ENCODE data around the gene CENPE. TPM values are rescaled to one million over a fixed set of nuclear protein-coding genes. Genes with fewer than 3 reads are reported as not detected.

CENPE gene
- total and polyA plus RNA-seq, 7 experiments from 2014 or later, result 0.10 to 35.8 (median 1.3) TPM

DNA sequence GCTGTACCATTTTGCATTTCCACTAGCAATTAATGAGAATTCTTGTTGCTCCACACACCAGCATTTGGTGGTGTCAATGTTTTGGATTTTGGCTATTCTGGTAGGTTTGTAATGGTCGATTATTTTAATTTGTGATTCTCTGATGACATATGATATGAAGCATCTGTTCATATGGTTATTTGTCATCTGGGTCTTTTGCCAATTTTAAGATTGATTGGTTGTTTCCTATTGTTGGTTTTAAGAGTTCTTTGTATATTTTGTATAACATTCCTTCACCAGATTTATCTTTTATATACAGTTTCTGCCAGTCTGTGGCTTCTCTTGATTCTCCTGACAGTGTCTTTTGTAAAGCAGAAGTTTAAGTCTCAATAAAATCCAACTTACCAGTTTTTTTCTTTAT, 80.0 kb downstream of the CENPE start:
- H3K9me3 ChIP-seq (ENCODE audit: control insufficient read depth in 2 of 3, low read length in 3 of 3), result no peaks in the 10 kb centered on the region
- H3K9me3 Mint-ChIP-seq, result no peaks in the 10 kb centered on the region
- intact Hi-C loops (cut with micrococcal nuclease), result no loop called here
- no peaks in the 10 kb centered on the region for H3K27me3 Mint-ChIP-seq
- H3K27ac ChIP-seq (ENCODE audit: low read depth, low read length), result no peak overlapping the region
- CTCF ChIA-PET, result no interaction called here
- ATAC-seq (no peak), DNase-seq (no peak)
- POLR2A ChIA-PET, result no interaction called here
- H3K36me3 ChIP-seq (ENCODE audit: control insufficient read depth in 2 of 3, insufficient read depth in 3 of 3, low read length in 3 of 3), result no peaks in the 10 kb centered on the region
- H3K4me3 ChIP-seq (ENCODE audit: low read length), result no peak overlapping the region
- peaks cover 0 to 29% (median 0%) of the 10 kb centered on the region in 5 donors for H3K36me3 Mint-ChIP-seq
- H3K4me1 Mint-ChIP-seq, result peaks cover 0 to 3% (median 0%) of the 10 kb centered on the region in 7 donors
- no peak overlapping the region for H3K27ac Mint-ChIP-seq
- no peak overlapping the region for H3K4me3 Mint-ChIP-seq
- no peaks in the 10 kb centered on the region for H3K27me3 ChIP-seq (ENCODE audit: control insufficient read depth in 2 of 2, insufficient read depth in 2 of 2, low read length in 2 of 2)
- H3K4me1 ChIP-seq (ENCODE audit: control insufficient read depth in 2 of 2, insufficient read depth in 2 of 2, low read length in 2 of 2), result no peaks in the 10 kb centered on the region

DNA sequence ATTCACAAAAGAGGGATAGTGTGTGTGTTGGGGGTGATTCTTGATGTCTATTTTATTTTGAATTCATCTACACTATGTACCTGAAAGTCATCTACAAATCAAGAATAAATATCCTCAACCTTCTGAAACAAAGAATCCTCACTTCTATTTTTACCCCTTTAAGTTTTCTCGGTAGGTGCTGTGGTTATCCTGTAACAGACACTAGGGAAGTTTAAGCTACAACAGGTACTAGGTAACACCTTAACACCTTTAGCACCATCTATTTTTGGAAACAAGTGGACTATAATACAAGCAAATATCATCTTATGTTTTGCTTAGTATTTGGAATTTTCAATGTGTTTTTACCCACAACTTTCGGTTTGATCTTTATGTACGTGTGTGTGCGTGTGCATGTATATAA, 86.5 kb downstream of the CENPE start:
- CTCF ChIA-PET, result interaction anchor here (0.6 to 0.8 kb wide), 3 partner anchors 9 to 134 kb away, joined by 3 to 4 read pairs (median 4); no protein-coding TSS in a partner anchor
- H3K27me3 Mint-ChIP-seq, result no peaks in the 10 kb centered on the region
- no peak for ATAC-seq

GRCh38 chr4:103108542-103108941, 89.6 kb downstream of the CENPE start:
- ATAC-seq (no peak), DNase-seq (no peak)
- no peaks in the 10 kb centered on the region for H3K9me3 Mint-ChIP-seq
- no peak overlapping the region for H3K27ac Mint-ChIP-seq
- Histone ChIP-seq H3K27ac (ENCODE audit: low read depth, low read length) (no peak overlapping the region), H3K4me1 (ENCODE audit: control insufficient read depth in 2 of 2, insufficient read depth in 2 of 2, low read length in 2 of 2) (no peaks in the 10 kb centered on the region), H3K27me3 (ENCODE audit: control insufficient read depth in 2 of 2, insufficient read depth in 2 of 2, low read length in 2 of 2) (no peaks in the 10 kb centered on the region), H3K36me3 (ENCODE audit: control insufficient read depth in 2 of 3, insufficient read depth in 3 of 3, low read length in 3 of 3) (no peaks in the 10 kb centered on the region), H3K4me3 (ENCODE audit: low read length) (no peak overlapping the region), H3K9me3 (ENCODE audit: control insufficient read depth in 2 of 3, low read length in 3 of 3) (no peaks in the 10 kb centered on the region)
- intact Hi-C loops (cut with micrococcal nuclease), result no loop called here
- H3K36me3 Mint-ChIP-seq, result peaks cover 0 to 13% (median 0%) of the 10 kb centered on the region in 5 donors
- H3K4me1 Mint-ChIP-seq, result peaks cover 0 to 4% (median 3%) of the 10 kb centered on the region in 7 donors
- no peak overlapping the region for H3K4me3 Mint-ChIP-seq
- no peaks in the 10 kb centered on the region for H3K27me3 Mint-ChIP-seq
- POLR2A ChIA-PET, result no interaction called here
- CTCF ChIA-PET, result no interaction called here

More for the DNA sequence above, 86.5 kb downstream of the CENPE start:
- Histone ChIP-seq H3K4me1 (ENCODE audit: control insufficient read depth in 2 of 2, insufficient read depth in 2 of 2, low read length in 2 of 2) (no peaks in the 10 kb centered on the region), H3K4me3 (ENCODE audit: low read length) (no peak overlapping the region), H3K9me3 (ENCODE audit: control insufficient read depth in 2 of 3, low read length in 3 of 3) (no peaks in the 10 kb centered on the region), H3K27me3 (ENCODE audit: control insufficient read depth in 2 of 2, insufficient read depth in 2 of 2, low read length in 2 of 2) (no peaks in the 10 kb centered on the region), H3K27ac (ENCODE audit: low read depth, low read length) (no peak overlapping the region), H3K36me3 (ENCODE audit: control insufficient read depth in 2 of 3, insufficient read depth in 3 of 3, low read length in 3 of 3) (no peaks in the 10 kb centered on the region)
- Mint-ChIP-seq H3K9me3 (no peaks in the 10 kb centered on the region), H3K4me1 (no peaks in the 10 kb centered on the region), H3K4me3 (no peak overlapping the region), H3K36me3 (peaks cover 0 to 14% (median 0%) of the 10 kb centered on the region in 5 donors), H3K27ac (no peak overlapping the region)
- POLR2A ChIA-PET, result no interaction called here
- DNase-seq, result no peak
- intact Hi-C loops (cut with micrococcal nuclease), result no loop called here

DNA sequence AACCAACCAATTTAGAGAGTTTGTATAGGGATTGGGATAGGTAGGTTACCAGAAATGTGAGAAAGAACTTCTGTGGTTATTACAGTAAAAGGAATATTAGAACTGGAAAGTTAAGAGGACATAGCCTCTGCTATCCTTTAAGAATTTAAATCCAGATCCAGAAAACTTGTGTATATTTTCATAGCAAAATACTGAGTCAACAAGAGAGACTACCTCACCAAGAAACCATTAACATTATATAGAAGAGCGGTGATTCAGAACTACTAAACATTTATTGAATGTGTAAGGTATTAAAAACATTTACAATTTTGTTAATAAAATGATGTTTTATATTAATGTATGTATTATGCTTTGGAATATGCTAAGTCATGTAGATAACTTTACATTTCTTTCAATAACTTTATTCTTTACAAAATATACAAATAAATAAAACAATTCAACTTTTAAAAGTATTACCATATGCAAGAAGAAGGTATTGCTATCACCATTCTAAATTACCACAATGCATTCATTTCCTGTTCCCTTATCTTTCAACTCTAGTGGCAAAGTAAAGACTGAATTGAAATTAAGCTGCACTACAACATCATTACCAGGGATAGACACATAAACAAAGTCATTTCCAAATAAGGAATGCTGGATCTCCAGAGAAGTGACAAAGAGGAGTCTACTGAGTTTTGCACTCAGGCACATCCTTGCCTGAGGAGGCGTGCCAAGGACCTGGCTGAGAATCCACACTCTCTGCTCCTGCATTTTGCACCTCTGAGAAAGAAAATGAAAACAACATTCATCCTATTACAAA, 92.4 kb downstream of the CENPE start:
- Histone ChIP-seq H3K9me3 (ENCODE audit: control insufficient read depth in 2 of 3, low read length in 3 of 3) (no peaks in the 10 kb centered on the region), H3K4me3 (ENCODE audit: low read length) (no peak overlapping the region), H3K27ac (ENCODE audit: low read depth, low read length) (no peak overlapping the region), H3K4me1 (ENCODE audit: control insufficient read depth in 2 of 2, insufficient read depth in 2 of 2, low read length in 2 of 2) (no peaks in the 10 kb centered on the region), H3K27me3 (ENCODE audit: control insufficient read depth in 2 of 2, insufficient read depth in 2 of 2, low read length in 2 of 2) (no peaks in the 10 kb centered on the region), H3K36me3 (ENCODE audit: control insufficient read depth in 2 of 3, insufficient read depth in 3 of 3, low read length in 3 of 3) (no peaks in the 10 kb centered on the region)
- DNase-seq (no peak), ATAC-seq (no peak)
- CTCF ChIA-PET, result no interaction called here
- H3K9me3 Mint-ChIP-seq, result no peaks in the 10 kb centered on the region
- H3K4me3 Mint-ChIP-seq, result no peak overlapping the region
- H3K27ac Mint-ChIP-seq, result peak overlapping the region in 2 of 9 donors; percentile 12 to 67
- H3K36me3 Mint-ChIP-seq, result peaks cover 0 to 13% (median 0%) of the 10 kb centered on the region in 5 donors
- intact Hi-C loops (cut with micrococcal nuclease), result no loop called here
- peaks cover 0 to 4% (median 3%) of the 10 kb centered on the region in 7 donors for H3K4me1 Mint-ChIP-seq
- no peaks in the 10 kb centered on the region for H3K27me3 Mint-ChIP-seq
- POLR2A ChIA-PET, result no interaction called here

GRCh38 chr4:103104886-103105285, 93.3 kb downstream of the CENPE start:
- intact Hi-C loops (cut with micrococcal nuclease), result no loop called here
- Histone ChIP-seq H3K9me3 (ENCODE audit: control insufficient read depth in 2 of 3, low read length in 3 of 3) (no peaks in the 10 kb centered on the region), H3K27ac (ENCODE audit: low read depth, low read length) (no peak overlapping the region), H3K27me3 (ENCODE audit: control insufficient read depth in 2 of 2, insufficient read depth in 2 of 2, low read length in 2 of 2) (no peaks in the 10 kb centered on the region), H3K4me1 (ENCODE audit: control insufficient read depth in 2 of 2, insufficient read depth in 2 of 2, low read length in 2 of 2) (no peaks in the 10 kb centered on the region), H3K36me3 (ENCODE audit: control insufficient read depth in 2 of 3, insufficient read depth in 3 of 3, low read length in 3 of 3) (no peaks in the 10 kb centered on the region), H3K4me3 (ENCODE audit: low read length) (no peak overlapping the region)
- DNase-seq (no peak), ATAC-seq (no peak)
- no peaks in the 10 kb centered on the region for H3K9me3 Mint-ChIP-seq
- no peaks in the 10 kb centered on the region for H3K27me3 Mint-ChIP-seq
- peaks cover 0 to 5% (median 3%) of the 10 kb centered on the region in 7 donors for H3K4me1 Mint-ChIP-seq
- no peak overlapping the region for H3K27ac Mint-ChIP-seq
- no peak overlapping the region for H3K4me3 Mint-ChIP-seq
- H3K36me3 Mint-ChIP-seq, result peaks cover 0 to 13% (median 0%) of the 10 kb centered on the region in 5 donors
- CTCF ChIA-PET, result no interaction called here
- POLR2A ChIA-PET, result no interaction called here

- no peak overlapping the region for H3K4me3 ChIP-seq (ENCODE audit: low read length)
- intact Hi-C loops (cut with micrococcal nuclease), result no loop called here
- Mint-ChIP-seq H3K9me3 (no peaks in the 10 kb centered on the region), H3K27me3 (no peaks in the 10 kb centered on the region), H3K27ac (no peak overlapping the region), H3K4me1 (peaks cover 22 to 42% (median 34%) of the 10 kb centered on the region in 7 donors), H3K4me3 (no peak overlapping the region), H3K36me3 (peaks cover 0 to 8% (median 0%) of the 10 kb centered on the region in 5 donors)
- POLR2A ChIA-PET, result interaction anchor here (0.9 to 2.1 kb wide), 3 partner anchors 24 to 1291 kb away, joined by 3 to 12 read pairs (median 4); partner anchors contain the start of gene SLC9B2
- CTCF ChIA-PET, result interaction anchor here (0.8 to 2.8 kb wide), 3 partner anchors 9 to 451 kb away, joined by 3 to 17 read pairs (median 4); no protein-coding TSS in a partner anchor
- peaks cover 4 to 11% of the 10 kb centered on the region in 2 donors for H3K4me1 ChIP-seq (ENCODE audit: control insufficient read depth in 2 of 2, insufficient read depth in 2 of 2, low read length in 2 of 2)
- no peaks in the 10 kb centered on the region for H3K9me3 ChIP-seq (ENCODE audit: control insufficient read depth in 2 of 3, low read length in 3 of 3)
- H3K36me3 ChIP-seq (ENCODE audit: control insufficient read depth in 2 of 3, insufficient read depth in 3 of 3, low read length in 3 of 3), result no peaks in the 10 kb centered on the region
- DNase-seq (no peak), ATAC-seq (no peak)
- no peaks in the 10 kb centered on the region for H3K27me3 ChIP-seq (ENCODE audit: control insufficient read depth in 2 of 2, insufficient read depth in 2 of 2, low read length in 2 of 2)
- no peak overlapping the region for H3K27ac ChIP-seq (ENCODE audit: low read depth, low read length)
Observed at GRCh38 chr4:103100691-103101090, 97.5 kb downstream of the CENPE start.

All from naive thymus-derived CD4-positive, alpha-beta T cell (primary cell).